ENCODE results near the gene UCKL1.
"Not testable (repeated sequence)": the region's sequence is repeated elsewhere in the genome, so short reads cannot be mapped to it uniquely, and the experiment has no call there.

Gene UCKL1

DNA sequence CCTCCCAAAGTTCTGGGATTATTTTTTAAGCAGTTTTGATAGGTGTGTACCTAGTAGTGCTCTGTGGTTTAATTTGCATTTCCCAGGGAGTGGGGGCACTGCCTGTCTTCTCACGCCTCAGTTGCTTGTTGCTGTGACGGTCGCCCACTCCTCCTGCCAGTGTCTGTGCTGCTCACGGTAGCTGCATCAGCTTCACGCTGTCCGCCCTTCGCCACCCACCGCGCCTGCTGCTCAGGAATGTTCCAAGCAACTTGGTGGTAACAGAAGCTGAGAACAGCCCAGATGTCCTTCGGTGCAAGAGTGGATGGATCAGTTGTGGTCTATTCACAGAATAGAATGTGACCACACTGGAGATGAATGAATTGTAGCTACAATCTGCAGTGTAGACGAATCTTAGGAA is 38.4 kb downstream of the UCKL1 start:
- no peak for DNase-seq

DNA sequence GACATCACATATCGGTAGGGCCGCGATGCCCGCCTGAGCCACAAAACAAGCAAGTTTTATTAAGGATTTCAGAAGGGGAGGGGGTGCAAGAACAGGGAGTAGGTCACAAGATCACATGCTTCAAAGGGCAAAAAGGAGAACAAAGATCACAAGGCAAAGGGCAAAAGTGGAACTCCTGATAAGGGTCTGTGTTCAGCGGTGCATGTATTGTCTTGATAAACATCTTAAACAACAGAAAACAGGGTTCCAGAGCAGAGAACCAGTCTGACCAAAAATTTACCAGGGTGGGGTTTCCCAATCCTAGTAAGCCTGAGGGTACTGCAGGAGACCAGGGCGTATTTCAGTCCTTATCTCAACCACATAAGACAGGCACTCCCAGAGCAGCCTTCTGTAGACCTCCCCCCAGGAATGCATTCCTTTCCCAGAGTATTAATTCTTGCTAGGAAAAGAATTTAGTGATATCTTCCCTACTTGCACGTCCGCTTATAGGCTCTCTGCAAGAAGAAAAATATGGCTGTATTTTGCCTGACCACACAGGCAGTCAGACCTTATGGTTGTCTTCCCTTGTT is 39.8 kb downstream of the UCKL1 start:
- DNase-seq = not testable (repeated sequence)

GRCh38 chr20:63915471-63915870 is 40.7 kb downstream of the UCKL1 start:
- no peak for DNase-seq

DNA sequence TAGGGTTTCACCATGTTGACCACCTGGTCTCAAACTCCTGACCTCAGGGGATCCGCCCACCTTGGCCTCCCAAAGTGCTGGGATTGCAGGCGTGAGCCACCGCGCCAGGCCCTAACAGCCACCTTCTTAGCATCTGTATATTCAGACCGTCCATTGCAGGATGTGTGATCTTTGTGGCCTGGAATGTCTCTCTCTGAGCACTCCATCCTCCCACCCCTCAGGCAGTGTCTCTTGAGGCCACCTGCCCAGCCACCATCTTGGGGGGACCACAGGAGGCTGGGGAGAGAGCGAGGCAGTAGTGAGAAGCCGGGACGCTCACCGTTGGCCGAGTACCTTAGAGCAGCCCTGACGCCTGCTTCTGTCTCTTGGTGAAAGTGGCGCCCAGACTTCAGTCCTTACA is 42.4 kb downstream of the UCKL1 start:
- no peak for DNase-seq

- DNase-seq = peak; percentile 33
Observed at GRCh38 chr20:63911176-63911575, 45.0 kb downstream of the UCKL1 start.

GRCh38 chr20:63908008-63908682 is 48.1 kb downstream of the UCKL1 start:
- DNase-seq = no peak

DNA sequence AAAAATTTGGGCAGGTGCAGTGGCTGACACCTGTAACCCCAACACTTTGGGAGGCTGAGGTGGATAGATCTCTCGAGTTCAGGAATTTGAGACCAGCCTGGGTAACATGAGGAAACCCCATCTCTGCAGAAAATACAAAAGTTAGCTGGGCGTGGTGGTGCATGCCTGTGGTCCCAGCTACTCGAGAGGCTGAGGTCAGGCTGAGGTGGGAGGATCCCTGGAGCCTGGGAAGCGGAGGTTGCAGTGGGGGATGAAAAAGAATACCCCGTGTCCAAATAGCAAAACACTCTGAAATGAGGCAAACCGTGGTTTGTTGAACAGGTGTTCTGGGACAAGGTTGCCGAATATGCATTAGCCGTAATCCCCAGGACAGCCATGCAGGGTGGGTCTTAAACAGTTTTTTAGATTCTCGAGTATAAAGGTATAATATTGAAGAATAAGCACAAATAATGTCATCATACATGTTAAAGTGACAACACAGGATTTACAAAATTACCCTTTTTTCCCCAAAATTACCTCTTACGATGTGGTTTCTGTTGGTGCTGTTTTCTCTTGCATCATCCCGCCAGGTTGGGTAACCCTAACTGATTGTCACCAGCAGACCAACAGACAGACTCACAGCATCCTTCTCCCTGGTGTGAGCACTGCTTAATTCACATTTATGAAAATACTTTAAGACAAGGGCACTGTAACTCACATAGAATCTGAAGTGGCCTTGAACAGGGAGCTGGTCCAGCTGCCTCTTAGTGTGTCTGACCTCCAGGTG is 52.2 kb downstream of the UCKL1 start:
- DNase-seq = no peak

DNA sequence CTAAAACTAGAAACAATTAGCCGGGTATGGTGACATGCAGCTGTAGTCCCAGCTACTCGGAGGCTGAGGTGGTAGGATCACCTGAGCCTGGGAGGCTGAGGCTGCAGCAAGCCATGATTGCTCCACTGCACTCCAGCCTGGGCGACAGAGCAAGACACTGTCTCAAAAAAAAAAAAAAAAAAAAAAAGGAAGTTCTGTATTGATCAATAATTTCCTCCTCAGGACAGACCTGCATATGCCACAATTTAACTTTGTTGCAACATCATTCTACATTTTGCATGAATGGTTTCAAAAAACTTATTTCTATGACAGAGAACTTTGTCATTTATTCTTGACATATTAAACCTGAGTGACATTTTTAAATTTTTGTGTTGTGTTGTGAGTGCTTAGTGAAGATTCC is 55.8 kb downstream of the UCKL1 start:
- no peak for DNase-seq

DNA sequence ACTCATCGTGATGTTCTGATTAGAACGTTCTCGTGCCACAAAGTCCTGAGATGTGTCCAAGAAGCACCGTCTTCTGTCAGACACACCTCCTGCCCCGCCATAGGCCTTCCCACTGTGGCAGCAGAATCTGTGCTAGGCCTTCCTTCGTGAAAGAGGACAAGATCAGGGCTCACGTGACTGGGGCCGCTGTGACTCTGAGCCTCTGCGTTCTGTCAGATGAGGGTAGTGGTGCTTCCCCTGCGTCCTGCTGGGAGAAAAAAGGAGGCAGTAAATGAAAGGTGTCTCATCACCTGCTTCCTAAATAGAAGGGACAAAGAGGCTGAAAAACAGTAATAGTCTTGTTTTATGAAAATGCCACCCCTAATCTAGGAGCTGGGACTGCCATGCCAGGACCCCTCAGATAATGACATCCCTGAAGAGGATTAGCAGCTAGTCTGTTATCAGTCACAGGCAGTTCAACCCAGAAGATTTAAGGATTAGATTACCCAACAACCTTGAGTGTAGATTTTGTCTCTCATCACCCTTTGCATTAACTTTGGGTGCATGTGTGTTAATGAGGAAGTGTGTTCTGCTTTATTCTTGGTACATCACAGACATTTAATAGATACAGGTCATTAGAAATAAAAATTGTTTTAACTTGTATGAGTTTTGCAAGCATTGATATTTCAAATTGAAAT is 57.2 kb downstream of the UCKL1 start:
- no peak for DNase-seq

- DNase-seq = no peak
Observed at GRCh38 chr20:63897978-63898561, 58.1 kb downstream of the UCKL1 start.

DNA sequence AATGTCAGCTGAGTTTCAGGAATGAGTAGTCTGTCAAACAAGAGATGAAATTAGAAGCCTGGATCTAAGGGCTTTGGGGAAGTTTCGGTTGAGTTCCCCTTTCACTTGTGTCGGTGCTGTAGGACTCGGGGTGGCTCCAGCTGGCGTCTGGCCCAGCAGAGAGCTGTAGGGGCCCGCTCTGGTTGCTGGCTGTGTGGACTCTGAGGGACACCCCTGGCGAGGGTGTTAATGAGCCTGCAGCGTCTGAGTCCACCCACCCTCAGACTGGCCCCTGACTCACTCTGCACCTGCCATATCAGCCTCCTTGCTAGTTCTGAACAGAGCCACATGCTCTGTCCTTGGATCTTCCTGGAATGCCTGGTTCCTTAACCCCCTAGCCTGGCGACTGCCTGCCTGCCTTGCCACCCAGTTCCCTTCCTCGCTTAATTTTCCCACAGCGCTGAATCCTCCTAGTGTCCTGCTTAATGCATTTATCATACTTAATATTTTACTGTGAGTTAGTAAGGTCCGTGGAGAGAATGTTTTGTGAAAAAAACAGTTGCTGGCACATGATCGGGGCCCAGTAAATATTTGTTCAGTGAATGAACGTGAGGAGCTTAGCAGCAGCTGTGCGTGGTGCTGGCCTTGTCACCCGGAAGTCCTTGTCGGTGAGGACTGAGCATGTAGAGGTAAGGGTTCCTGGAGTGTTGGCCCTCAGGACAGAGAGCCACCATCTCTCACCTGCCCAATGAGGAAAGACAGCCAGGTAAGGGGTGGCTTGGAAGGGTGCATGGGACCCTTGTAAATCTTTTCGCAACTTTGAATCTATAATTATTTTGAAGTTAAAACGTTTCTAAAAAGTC is 59.7 kb downstream of the UCKL1 start:
- peak; percentile 64 for DNase-seq

DNA sequence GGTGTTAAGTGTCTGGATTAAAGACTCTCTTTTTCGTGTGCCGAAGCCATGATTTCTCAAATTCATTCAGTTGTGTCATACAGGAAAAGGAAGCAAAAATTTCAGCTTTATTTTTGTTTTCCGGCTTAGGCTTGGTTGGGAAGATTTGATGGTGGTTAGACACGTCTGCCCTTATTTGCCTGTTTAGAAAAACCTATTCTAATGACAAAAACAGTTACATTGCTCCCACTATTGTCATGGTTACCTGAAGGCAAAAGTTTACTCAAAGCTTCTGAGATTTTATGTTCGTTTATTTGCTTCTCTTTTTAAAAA is 60.3 kb downstream of the UCKL1 start:
- no peak for DNase-seq

- no peak for DNase-seq
Observed at GRCh38 chr20:63895202-63895951, 60.8 kb downstream of the UCKL1 start.

DNA sequence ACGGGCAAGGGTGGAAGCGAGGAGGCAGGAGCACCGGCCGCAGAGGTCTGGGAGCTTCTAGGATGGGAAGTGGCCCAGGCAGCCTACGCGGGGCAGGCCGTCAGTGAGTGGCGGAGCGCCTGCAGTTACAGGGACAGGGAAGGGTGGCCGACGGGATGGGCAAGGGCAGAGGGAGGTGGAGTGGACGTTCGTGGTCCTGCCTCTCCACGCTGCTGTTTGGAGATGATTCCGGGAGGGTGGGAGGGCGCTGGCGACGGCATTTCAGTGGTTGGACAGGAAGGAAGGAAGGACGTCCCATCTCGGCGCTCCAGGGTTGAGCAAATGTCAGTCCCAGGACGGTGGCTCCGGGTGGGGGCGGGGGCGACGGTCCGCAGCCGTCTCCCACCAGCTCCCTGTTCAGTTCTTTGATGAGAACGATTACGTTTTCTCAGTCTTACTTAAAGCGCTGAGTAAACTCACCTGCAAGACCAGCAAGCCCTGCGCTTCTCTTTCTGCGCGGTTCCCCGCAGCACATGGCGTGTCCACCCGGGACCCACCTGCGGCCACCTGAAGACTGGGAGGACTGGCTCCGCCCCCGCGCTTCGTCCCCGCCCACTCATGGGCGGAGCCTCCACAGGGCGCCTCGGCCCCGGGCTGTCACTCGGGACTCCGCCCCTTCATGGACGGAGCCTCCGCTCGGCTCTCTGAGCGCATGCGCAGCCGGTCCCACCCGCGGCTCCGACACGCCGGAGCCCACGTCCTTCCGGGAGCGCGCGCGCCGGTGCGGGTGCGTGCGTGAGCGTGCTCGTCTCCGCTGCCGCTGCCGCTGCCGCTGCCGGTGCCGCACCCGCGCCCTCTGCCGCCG is 61.6 kb downstream of the UCKL1 start, which contains the start of gene DNAJC5:
DNAJC5 (plus strand) TSS at position 769 of the 844 bp plus-strand sequence. CDS start 33,220 bp downstream, outside the sequence.
- peak; percentile 95 for DNase-seq

GRCh38 chr20:63893999-63894357 is 62.2 kb downstream of the UCKL1 start:
- no peak for DNase-seq

DNA sequence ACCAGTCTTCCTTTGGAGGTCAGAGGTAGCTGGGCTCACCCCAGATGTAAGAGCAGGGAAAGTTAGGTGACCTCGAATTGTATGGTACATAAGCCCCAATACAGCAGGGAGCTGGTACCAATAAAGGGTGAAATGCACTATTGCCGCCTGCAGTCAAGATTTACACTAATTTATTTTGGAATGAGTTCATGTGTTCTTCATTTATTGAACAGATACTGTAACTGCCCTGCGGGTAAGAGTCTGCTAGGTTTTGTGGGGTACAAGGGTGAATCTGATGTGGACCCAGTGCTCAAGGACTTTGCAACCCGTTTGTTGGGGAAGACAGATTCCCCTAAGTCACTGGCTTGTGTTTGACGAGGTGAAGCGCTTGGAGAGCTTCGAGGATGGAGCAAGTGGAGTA is 63.8 kb downstream of the UCKL1 start:
- no peak for DNase-seq

DNA sequence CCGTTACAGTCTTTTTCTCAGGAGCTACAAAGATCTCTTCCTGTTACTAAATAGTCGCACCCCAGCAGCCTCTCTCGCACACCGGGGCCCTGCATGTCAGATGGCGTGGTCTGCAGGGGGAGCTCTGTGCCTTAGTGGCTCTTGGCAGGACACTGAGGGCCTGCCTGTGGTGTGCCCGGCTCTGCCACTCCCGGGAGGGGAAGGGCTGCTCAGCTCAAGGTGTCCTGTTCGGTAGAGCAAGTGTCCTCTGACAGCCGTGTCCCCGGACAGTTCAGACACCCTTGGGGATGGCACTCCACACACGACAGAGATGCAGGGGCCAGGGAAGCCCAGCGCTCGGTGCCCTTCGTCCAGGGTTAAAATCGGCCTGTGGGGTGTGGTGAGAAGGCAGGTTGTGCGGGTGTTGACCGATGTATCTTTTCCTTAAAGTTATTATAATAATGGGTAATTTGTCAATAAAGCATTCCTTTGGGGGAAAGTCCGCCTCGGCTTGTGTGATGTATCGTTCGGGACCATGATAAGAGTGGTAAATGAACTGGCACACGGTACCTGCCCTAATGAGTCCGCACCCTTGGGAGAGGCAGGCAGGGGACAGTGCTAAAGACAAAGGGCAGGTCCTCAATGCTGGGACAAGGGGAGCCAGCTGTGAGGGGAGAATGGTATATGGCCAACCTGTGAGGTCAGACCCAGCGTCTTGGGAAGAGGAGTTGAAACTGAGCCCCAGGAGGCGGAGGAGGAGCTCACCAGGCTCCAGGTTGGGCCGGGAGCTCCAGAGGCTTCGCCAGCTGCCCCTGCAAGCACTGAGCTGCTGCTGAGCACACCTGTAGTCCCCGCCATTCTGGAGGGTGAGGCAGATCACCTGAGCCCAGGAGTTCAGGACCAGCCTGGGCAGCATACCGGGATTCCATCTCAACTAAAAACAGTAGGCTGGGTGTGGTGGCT is 64.9 kb downstream of the UCKL1 start:
- DNase-seq = no peak

GRCh38 chr20:63890616-63891015 is 65.6 kb downstream of the UCKL1 start:
- DNase-seq = no peak

GRCh38 chr20:63890201-63890576 is 66.0 kb downstream of the UCKL1 start:
- DNase-seq = no peak

Data from right hindlimb (tissue), 1 donor.